HG03342 (cell line): ENCODE results near the gene EXOC3.
"Not testable (repeated sequence)": the region's sequence is repeated elsewhere in the genome, so short reads cannot be mapped to it uniquely, and the experiment has no call there.

Experiments
- ATAC-seq: cut with Tn5 transposase; IDR thresholded peaks from one replicate; pipeline ENCODE4 v1.9.1; 2021; ENCODE audit warnings: mild to moderate bottlenecking, moderate library complexity; ENCODE audit not compliant: unreplicated experiment

Gene EXOC3

DNA sequence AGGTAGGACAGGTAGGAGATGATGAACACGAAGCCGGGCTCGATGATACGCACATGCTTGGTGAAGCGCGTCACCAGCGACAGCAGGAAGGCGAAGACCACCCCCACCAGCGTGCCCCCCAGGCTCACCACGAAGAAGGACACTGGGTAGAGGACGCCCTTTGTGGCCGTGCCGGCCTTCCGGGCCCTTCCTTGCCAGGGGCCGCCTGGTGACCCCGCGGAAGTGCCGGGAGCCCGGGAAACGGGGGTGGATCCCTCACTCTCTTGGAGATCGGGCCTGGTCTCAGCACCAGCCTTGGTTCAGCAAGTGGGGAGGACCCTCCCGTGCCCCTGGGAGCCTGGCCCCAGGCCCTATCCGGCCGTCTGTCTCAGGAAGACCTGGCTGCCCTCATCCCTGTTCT lies 41.6 kb downstream of the EXOC3 start:
- ATAC-seq: no peak

DNA sequence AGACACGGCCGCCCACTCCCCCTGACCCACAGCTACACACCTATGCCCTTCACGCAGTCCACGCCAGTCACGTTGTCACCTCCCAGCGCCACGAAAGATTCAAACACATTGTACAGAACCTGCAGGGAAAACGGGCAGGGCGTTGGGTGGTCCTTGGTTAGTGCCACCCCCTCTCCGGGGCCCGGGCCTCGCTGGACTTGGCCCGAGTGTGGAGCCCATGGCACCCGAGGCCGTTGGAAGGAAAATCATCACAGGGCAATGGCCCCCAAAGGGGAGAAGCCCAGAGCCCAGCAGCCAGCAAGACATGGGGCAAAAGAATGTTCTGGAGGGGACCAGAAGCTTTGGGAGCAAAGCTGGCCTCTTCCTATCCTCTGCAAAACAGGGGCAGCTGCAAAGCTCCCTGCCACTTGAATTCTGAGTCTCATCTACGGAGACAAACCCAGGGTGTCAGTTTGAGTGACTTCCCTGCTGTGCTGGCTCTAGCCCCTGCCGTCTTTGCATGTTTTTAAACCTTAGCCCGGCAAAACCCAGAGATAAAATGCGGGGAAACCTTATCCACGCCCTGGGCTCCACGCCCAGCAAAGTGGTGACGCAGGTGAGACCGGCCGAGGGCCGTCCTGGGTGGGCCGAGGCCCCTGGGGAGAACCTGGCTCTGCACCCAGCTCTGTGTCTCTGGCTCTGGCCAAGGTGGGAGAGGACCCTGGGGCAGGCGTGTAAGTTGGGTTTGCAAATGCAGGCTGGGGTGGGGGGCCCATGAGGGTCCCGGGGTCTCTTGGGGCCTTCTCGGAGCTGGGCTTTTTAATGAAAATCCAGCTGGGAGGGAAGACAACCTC lies 42.4 kb downstream of the EXOC3 start:
- no peak for ATAC-seq

DNA sequence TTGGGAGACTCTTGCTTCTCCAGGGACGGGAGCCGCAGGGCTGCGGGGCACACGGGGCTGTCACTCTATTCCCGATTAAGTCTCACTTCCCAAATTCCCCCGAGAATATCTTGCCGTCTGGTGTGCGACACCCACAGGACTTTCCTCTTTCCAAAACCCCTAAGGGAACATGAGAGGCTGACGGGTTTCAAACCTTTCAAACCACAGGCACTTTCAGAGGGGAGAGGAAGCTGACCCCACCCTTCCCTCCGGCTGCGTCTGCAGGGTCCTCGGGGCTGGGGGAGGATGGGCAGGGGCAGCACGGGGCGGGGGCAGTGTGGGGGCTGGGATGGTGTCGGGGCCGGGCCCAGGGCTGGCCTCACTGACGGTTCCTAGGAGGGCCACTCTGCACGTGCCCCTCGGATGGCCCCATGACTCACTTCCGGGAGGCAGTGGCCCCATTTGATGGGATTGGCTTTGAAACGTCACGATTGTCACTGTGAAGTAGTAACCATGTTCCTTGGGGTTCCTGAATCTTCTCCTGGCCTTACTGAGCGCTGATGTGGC lies 43.0 kb downstream of the EXOC3 start:
- no peak for ATAC-seq

DNA sequence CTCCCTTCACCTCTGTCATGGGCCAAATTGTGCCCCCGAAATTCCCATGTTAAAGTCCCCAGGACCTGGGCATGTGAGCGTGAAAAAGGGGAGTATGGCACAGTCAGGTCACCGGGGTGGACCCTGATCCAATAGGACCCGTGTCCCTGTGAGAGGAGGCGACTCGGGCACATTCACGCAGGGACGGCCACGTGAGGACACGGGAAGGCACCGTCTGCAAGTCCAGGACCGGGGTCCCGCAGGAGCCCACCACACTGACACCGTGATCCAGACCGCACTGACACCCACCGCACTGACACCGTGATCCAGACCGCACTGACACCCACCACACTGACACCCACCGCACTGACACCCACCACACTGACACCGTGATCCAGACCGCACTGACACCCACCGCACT lies 43.6 kb downstream of the EXOC3 start:
- not testable (repeated sequence) for ATAC-seq

DNA sequence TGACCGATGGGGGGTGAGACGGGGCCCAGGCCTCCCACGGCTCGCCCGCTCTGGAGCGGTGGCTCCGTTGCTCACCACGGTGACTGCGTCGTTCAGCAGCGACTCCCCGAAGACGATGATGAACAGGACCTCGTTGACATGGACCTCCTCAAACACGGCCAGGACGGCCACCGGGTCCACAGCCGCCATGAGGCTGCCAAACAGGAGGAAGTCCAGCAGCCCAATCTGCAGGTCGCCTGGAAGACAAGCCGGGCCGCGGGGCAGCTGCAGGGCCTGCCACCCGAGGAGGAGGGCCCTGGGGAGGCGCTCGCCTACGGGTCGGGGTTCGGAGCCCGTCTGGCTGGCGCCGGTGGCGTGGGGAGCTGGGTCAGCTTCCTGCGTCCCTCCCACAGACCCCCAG lies 45.3 kb downstream of the EXOC3 start:
- no peak for ATAC-seq

DNA sequence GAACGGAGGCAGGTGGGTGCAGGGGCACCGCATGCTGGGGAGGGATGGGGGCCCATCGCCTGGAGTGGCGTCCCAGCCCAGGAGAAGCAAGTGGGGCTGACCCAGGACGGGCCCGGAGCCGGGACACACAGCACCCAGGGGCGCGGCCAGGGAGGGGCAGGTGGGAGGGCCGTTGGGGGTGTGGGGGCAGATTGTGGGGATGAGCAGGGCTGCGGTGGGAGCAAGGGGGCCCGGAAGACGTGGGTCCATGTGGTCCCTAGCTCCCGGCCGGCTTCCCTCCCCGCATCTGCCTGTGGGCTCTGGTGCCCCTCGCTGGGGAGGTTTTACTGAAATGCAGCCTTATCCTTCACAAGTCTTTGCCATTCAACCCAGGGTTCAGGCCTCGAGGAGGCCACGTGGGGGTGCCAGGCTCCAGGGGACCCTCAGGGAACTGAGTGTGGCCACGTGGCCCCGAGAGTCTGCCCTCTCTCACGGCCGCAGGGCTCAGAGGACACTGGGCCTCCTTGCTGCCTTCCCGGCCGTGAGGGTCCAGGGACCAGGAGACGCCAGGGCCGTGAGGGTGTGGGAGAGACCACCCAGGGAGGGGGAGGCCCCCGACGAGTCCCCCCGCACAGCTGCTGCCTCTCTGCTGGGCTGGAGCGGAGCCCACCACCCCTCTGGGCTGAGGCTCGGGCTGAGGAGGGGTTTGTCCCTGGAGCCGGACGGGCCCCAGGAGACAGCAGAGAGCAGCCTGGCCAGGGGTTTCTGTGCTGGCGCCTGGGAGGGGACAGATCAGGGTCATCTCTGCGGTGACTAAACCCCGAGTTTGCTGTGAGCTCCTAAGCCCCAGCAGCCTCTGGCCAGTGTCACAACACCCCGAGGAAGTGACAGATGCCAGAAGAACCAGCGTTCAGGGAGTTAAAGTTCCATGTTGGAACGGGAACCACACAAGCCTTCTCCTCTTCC lies 46.0 kb downstream of the EXOC3 start:
- no peak for ATAC-seq

DNA sequence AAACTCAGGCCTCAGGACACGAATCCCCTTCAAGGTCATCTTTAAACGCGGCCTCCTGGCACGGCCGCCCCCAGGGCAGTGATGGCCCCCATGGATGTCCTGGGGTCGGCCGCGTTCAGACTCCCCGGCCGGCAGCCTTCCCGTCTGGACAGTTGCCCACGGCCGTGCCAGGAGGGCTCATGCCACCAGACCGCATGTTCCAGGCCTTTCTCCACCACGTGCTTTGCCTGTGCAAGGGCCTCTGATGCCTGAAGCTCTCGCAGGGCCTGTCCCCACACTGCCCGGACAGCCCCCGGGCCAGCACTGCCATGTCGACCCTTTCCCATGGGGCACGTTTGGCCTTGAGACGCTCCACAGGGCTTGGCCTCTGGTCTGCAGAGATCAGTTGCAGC lies 46.7 kb downstream of the EXOC3 start:
- ATAC-seq: no peak

DNA sequence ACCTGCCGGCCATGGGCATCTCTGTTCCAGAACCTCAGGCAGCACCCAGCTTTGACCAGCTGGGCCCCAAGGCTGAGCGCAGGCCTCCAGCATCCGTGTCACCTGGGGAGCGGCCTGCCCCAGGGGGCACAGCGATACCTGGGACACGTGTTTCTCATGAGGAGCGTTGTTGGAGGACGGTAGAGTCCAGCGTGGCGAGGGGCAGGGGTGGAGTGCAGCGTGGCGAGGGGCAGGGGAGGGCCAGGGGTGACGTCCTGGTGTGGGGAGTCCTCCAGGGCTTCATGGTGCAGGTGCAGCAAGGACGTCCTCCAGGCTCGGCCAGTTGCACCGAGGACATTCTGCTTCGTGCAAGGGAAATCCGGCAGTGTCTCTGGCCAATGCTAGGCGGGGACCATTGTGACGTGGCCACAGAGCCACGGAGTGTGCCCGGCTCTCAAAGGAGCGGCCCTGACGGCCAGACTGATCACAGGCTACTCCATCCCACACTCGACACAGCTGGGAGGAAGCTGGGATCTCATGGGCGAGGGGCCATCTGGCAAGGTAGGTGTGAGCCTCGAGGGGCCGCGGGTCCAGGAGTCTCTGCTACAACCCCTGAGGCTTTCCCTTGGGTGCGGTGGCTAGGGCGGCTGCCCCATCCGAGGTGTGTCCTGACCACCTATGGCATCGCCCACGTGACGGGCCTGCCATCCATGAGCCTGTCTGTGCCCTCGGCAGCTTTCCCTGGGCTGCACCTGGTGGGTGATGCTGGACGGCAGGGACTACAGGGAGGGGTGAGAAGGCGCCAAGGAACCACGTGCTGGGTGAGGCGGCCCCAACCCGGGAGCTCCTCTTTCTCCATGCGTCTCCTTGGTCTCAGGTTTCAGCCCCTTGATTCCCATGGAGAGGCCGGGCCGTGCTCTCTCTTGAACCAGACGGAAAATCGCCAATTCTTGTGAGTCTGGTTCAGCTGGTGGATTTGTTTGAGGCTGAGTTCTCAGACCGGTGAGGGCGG lies 47.4 kb downstream of the EXOC3 start:
- ATAC-seq: no peak

DNA sequence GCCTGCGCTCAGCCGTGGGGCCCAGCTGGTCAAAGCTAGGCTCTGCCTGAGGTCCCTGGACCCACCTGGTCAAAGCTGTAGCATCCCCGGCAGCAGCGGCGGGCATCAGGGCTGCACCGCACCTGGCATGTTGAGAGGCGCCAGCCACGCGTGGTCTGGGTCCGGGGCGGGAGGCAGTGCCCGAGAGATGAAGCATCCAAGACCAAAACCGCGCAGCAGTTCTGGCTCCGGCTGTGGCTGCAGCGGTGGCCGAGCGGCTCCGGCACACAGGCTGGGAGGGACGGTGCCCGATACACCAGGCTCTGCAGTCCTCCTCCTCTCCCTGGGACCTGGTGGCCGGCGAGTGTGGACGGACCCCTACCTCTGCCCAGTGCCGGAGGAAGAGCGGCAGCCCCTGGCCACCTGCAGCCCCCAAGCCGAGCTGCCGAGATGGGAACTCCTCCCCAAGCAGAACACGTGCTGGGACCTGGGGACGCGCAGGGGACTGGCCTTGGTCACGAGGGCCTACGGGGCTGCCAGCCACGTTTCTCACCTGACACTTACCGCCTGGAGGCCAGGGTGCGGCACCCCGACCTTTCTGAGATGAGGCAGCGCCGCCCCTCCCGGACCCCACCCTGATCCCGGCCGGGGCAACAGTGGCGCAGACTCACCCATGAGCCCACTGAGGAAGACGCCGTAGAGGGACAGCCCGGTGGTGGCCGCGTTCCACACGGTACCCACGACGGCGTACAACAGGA lies 48.3 kb downstream of the EXOC3 start:
- no peak for ATAC-seq

DNA sequence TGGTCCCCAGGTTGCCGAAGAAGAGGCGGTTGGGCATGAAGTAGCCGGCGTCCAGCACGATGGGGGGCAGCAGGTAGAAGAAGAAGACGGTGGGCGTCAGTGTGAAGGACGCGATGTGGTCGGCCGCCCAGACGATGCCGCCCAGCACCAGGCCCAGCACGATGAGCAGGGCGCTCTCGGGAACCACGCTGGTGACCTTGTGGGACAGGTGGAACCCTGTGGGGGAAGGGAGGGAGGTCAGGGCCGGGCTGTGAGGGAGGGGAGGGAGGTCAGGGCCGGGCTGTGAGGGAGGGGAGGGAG lies 48.8 kb downstream of the EXOC3 start:
- no peak for ATAC-seq

DNA sequence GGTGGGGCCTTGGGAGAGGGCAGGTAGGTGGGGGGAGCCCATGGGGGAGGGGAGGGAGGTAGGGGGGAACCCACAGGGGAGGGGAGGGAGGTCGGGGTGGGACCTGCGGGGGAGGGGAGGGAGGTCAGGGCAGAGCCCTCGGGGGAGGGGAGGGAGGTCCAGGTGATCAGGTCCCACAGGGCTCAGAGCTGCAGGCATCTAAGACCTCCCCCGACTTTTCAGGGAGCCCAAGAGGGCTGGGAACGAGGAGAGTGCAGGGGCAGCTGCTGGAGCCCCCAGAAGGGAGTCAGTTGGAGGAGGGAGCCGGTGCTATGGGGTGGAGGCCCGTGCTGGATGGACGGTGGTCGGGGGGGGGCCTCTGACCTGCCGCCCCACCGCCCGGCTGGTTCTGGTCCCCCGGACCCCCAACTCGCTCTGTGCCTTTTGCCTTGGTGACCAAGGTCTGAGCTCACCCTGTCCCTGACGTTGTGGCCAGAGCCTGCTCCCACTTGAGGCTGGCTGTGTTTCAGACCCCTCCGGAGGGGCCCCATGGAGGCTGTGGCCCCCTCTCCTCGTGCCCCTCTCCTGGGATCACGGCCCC lies 49.4 kb downstream of the EXOC3 start:
- no peak for ATAC-seq

DNA sequence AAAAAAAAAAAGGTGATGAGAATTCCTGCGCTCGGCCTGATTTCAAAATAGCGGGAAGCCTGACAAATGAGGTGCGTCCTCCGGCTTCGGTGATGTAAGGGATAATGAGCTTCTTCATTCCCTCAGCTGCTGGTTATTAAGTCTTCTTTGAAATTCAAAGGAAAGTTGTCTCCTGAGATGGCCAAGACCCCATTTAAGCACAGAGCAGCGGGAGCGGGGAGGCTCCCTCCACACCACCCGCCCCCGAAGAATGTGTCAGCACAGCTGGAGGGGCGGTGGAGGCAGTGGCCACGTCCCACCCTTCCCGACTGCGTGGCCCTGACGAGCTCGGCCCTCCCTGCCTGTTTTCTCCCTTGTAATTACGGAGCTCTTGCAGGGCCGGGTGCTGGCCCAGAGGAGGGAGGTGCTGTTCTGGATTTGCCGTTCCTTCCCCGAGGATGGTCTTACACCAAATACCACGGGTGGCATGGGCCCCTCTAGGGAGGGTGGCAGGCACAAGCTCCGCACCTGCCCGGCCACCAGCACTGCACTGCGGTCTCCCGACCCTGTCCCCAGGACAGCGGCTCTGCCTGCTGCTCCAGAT lies 50.2 kb downstream of the EXOC3 start:
- ATAC-seq: no peak

DNA sequence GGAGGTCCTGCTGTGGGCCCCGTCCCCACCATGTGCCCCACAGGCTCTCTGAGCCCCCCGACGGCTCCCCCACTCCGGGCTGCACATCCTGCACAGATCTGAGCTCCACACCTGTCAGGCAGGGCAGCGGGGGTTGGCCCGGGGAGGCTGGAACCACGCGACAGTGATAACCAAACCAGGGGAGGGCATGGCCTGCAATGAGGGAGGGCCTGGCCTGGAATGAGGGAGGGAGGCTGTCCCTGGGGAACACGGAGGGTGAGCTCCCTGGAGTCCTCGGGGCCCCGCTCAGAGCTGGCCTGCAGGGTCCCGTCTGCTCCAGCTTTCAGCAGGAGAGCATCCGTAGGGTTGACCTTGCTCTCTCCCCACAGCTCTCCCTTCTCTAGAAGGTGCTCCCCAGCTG lies 50.8 kb downstream of the EXOC3 start:
- no peak for ATAC-seq

DNA sequence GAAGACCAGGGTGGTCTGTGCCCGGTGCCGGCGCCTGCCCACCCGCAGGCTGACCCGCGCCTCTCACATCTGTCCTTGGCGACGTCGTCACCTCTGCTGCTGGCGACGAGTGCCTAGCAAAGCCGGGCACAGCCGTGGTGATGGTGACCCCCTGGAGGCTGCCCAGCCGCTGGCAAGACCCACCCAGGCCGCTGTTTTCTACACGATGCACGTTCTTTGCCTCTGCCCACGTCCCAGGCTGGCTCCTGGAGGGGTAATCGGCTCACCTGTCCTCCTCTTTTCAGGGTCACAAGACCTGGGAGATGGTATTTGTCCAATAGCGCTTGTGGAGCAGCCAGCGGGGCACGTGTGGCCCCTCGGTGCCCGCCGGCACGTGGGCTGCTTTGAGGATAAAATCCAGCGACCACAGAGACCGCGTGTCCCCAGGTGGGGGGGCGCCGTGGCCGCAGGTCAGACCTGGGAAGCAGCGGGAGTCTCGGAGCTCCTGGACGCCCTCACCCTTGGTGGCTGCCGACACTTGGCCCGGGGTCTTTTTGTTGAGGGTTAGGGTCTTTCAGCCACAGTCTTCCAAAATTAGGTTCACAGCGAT lies 51.8 kb downstream of the EXOC3 start:
- ATAC-seq: no peak

DNA sequence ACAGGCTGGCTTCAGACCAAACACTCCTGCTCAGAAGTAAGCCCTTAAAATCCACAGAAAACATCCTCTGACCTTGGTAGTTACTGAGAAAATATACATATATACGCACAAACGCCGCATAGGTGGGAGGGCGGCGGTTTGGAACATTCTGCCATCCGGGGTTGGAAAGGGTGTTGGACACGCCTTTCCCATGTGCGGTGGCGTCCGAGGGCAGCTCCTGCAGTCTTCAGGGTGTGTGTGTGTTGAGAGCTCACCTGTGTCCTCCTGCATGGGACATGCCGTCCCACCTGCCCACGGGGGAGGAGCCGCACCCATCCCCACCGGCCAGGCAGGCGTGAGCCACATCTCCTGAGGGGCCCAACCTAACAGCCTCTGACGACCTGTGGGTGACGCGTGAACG lies 53.1 kb downstream of the EXOC3 start:
- ATAC-seq: no peak

DNA sequence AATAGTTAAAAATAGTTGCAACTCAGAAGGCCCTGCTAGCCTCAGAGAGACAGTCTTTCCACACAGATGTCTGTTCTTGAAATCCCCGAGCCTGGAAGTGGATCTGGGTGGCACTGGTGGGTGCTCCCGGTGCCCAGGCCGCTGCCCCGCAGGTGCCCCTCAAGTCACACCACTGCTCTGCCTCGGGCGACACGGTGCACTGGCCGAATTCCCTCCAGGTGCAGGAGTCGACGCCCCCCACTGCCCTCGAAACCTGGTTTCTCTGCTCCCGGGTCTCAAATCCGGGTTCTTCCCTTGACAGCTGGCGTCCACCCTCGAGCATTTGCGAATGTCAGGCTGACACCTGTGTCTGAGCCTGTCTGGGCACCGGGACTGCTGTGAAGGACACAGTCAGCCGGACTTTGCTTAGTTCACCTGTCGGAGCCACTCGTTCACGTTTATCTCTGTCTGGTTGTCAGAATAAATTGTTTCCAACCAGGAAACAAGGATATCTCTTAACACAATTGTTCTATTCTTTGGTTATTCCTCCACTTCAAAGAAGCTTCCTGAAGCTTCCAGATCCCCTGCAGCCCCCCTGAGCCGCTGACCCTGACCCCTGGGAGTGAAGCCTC lies 54.2 kb downstream of the EXOC3 start:
- no peak for ATAC-seq

DNA sequence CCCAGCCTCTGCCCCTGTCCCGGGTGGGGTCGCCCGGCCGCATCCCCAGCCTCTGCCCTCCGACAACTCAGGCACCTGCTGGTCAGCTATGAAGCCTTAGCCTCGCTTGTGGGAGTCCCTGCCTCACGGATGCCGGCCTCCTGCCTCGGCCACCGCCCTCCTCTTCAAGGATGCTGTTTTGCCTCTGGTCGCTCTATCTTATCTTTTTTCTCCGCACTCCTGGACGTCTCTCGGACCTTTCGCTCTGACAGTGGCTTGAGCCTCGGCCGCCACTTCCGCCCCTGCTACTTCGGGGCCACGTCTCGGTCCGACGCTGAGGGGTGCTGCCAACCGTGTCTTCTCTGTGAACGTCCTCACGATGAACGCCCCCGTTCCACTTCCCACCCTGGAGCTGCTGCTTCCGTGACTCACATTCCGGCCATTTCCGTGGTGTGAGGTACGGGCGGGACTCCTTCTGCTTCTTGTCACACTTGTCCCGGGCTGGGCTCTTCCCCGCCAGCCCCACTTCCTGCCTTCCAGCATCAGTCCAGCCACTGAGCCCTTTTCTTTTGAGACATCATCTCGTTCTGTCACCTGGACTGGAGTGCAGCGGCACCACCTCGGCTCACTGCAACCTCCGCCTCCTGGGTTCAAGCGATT lies 55.0 kb downstream of the EXOC3 start:
- ATAC-seq: no peak
